ENCODE measurements around the gene CHN1.
A peak's percentile ranks its signal among the peaks of the same experiment; 100 is the strongest.

CHN1 gene

DNA sequence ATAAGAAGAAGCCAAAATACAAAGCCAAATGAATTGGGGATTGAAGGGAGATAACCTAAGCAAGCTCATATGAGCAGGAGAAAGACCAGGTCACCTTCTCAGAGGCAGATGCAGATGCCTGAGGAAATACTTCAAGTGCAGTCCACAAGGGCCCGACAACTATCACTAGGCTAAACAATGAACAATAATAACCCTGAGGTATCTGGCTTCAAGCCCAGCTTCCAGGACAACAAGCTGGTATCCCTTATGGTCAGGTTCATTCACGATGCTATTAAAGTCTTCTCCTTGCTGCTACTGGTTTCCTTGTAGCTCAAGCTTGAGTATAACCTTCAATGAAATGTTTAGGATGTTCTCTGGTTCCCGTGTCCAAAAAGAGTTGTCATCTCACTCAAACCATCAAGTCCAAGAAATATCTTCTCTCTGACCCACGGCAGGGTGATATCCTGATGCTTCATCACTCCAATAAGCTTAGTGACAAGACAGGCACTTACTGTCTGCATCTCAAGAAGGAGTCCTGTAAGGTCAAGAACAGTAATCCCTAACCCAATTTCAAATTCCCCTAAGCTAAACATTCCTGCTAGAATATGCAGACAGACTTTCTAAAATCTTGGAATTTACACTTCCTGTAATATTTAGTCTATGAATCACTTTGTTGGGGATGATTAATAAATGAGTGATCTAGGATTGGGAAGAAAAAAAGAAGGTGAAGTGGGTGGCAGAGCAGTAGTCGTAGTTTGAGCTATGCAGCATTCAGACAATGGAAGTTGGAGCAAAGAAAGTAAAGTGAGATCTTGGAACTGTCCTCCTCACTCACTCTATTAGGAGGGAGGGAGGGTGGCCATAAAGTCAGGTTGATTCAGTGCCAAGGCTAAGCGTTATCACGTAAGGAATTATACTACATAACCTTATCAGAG is 33.1 kb downstream of the CHN1 start:
- TF ChIP-seq CTCF (IDR thresholded peaks at IDR 0.05; ENCODE audit: low read depth, low read length), result no peak

DNA sequence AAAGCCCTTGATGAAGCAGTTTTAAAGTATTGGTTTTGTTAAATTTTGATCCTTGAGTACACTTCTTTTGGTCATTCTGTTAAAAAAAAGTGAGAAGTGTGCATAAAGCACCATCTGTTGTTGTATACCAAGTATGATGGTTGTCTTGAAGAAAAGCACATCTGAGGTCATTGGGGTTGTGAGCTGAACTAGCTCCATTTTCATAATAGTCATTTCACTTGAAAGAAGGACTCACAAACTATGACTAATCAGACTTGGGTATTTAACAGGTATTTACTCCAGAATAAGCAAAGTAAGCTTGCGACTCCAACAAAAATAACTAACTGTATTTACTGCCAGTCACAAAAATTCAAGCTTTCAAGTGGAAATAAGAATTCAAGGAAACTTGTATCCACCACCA is 35.1 kb downstream of the CHN1 start:
- no peak for TF ChIP-seq CTCF (IDR thresholded peaks at IDR 0.05; ENCODE audit: low read depth, low read length)
- no peak overlapping the region for H3K4me3 ChIP-seq (ENCODE audit: low read depth, low read length)
- DNase-seq (ENCODE audit: low read depth, low spot score), result peak; percentile 44
- in situ Hi-C loops (cut with HindIII; ENCODE audit: low sequenced_read_pairs), result no loop called here

More for the DNA sequence above, 33.1 kb downstream of the CHN1 start:
- in situ Hi-C loops (cut with HindIII; ENCODE audit: low sequenced_read_pairs), result no loop called here
- DNase-seq (ENCODE audit: low read depth, low spot score), result peak; percentile 79
- H3K4me3 ChIP-seq (ENCODE audit: low read depth, low read length), result no peak overlapping the region

- no peak for DNase-seq (ENCODE audit: low read depth, low spot score)
- no peak for TF ChIP-seq CTCF (IDR thresholded peaks at IDR 0.05; ENCODE audit: low read depth, low read length)
- H3K4me3 ChIP-seq (ENCODE audit: low read depth, low read length), result no peak overlapping the region
- in situ Hi-C loops (cut with HindIII; ENCODE audit: low sequenced_read_pairs), result no loop called here
Observed at GRCh38 chr2:174969091-174969734, 36.0 kb downstream of the CHN1 start.

DNA sequence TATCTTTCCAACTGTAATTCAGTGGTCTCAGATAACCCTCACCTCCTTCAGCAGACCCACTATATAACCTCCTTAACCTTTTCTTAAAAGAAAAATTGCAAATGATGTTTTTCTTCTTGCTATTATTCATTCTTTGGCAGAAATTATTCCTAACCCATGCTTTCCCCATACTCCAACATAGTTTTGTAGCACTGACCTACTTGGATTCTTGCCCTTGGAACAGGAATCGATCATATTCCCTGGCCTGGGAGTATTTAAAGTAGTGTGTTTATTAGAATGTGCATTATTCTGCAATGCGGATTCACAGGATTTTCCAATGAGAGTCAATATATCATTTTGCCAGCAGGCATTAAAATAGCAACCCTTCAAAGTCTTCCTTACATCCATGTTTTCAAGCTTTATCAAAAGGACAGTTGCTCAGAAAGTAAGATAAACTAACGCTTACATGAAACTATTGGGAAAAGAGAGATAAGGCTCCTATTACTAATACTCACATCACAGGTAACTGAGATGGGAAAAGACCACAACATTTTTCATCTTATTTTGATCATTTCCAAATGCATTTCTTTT is 37.4 kb downstream of the CHN1 start:
- TF ChIP-seq CTCF (IDR thresholded peaks at IDR 0.05; ENCODE audit: low read depth, low read length), result no peak
- no peak overlapping the region for H3K4me3 ChIP-seq (ENCODE audit: low read depth, low read length)
- DNase-seq (ENCODE audit: low read depth, low spot score), result no peak
- in situ Hi-C loops (cut with HindIII; ENCODE audit: low sequenced_read_pairs), result no loop called here

DNA sequence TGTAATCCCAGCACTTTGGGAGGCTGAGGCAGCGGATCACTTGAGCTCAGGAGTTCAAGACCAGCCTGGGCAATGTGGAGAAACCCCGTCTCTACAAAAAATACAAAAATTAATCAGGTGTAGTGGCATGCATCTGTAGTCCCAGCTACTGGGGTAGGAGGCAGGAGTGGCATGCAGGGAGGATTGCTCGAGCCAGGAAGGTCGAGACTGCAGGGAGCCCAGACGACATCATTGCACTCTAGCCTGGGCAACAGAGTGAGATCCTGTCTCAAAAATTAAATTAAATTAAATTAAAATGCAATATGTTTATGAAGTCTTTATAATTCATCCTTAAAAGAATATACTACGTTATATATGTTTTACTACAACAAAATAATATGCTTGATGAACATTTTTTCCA is 38.1 kb downstream of the CHN1 start:
- in situ Hi-C loops (cut with HindIII; ENCODE audit: low sequenced_read_pairs), result no loop called here
- no peak for TF ChIP-seq CTCF (IDR thresholded peaks at IDR 0.05; ENCODE audit: low read depth, low read length)

DNA sequence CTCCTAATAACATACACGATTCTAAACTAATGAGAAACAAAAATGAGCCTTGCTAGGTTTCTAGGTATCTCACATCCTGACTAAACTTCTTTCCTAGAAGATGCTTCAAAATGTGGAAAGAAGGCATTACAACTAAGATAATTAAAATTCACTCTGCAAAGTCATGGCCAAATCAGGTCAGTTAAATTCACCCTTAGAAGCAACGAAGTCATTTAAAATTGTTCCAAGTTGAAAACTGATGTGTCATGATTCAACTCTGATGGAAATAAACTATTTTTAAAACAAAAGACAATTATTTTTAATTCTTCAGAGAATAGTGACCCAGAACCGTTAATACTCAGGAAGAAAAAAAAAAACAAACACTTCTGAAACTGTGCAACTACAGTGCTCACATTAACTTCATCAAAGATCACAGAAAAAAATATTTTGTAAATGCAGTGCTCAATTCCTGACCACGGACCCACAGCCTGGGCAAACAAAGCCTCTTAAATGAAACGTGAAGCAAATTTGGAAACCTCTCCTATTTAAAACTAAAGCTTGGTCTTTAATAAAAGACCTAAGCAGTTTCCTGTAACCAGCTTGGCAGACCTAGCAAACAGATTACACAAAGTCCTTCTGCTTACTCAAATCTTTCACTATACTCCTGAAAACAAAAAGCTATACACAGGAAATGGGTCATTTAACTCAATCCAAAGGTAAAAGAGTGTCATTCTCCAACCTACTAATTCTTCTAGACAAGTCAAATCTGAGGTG is 39.0 kb downstream of the CHN1 start:
- peak; percentile 71 for DNase-seq (ENCODE audit: low read depth, low spot score)
- no peak for TF ChIP-seq CTCF (IDR thresholded peaks at IDR 0.05; ENCODE audit: low read depth, low read length)
- in situ Hi-C loops (cut with HindIII; ENCODE audit: low sequenced_read_pairs), result no loop called here
- no peak overlapping the region for H3K4me3 ChIP-seq (ENCODE audit: low read depth, low read length)

More for the DNA sequence above, 38.1 kb downstream of the CHN1 start:
- no peak for DNase-seq (ENCODE audit: low read depth, low spot score)
- no peak overlapping the region for H3K4me3 ChIP-seq (ENCODE audit: low read depth, low read length)
